Mesothelial cell of epicardium (in vitro differentiated cells): ENCODE results near the gene ANKRD24. TPM values are rescaled to one million over a fixed set of nuclear protein-coding genes. Genes with fewer than 3 reads are reported as not detected.

ENCODE experiments used
- DNase-seq, 2 experiments: peaks; one replicate each; pipeline ENCODE4 v3.0.0; 2021; ENCODE audit warnings: low spot score in 2 of 2; ENCODE audit not compliant: unreplicated experiment in 2 of 2
- H3K27ac Mint-ChIP-seq: 2 replicates; pipeline ENCODE4 v1.8.0; 2021; ENCODE audit warnings: mixed read lengths
- H3K27me3 Mint-ChIP-seq: 2 replicates; pipeline ENCODE4 v1.8.0; 2021; ENCODE audit warnings: low read depth, mixed read lengths
- H3K36me3 Mint-ChIP-seq: 2 replicates; pipeline ENCODE4 v1.8.0; 2021; ENCODE audit warnings: mixed read lengths
- H3K4me1 Mint-ChIP-seq: 2 replicates; pipeline ENCODE4 v1.8.0; 2021; ENCODE audit warnings: mixed read lengths
- H3K4me3 Mint-ChIP-seq: 2 replicates; pipeline ENCODE4 v1.8.0; 2021; ENCODE audit warnings: mild to moderate bottlenecking, moderate library complexity, mixed read lengths
- H3K9me3 Mint-ChIP-seq: 2 replicates; pipeline ENCODE4 v1.8.0; 2021; ENCODE audit warnings: mixed read lengths
- total RNA-seq: library from RNA; stranded (reverse); gene quantifications from 3 replicates; pipeline ENCODE4 v1.2.1, GENCODE V29; 2021
- TF ChIP-seq, protein P1 (sequence below): fragments of 200-600 bp; sonication (generic); IDR thresholded peaks from one replicate; pipeline ENCODE4 v1.5.0; 2021; ENCODE audit warnings: antibody characterized with exemption; ENCODE audit not compliant: unreplicated experiment

ANKRD24 gene
- total RNA-seq, 1 donor from 2014 or later, result 0.98 TPM

- TF ChIP-seq, protein P1, sequence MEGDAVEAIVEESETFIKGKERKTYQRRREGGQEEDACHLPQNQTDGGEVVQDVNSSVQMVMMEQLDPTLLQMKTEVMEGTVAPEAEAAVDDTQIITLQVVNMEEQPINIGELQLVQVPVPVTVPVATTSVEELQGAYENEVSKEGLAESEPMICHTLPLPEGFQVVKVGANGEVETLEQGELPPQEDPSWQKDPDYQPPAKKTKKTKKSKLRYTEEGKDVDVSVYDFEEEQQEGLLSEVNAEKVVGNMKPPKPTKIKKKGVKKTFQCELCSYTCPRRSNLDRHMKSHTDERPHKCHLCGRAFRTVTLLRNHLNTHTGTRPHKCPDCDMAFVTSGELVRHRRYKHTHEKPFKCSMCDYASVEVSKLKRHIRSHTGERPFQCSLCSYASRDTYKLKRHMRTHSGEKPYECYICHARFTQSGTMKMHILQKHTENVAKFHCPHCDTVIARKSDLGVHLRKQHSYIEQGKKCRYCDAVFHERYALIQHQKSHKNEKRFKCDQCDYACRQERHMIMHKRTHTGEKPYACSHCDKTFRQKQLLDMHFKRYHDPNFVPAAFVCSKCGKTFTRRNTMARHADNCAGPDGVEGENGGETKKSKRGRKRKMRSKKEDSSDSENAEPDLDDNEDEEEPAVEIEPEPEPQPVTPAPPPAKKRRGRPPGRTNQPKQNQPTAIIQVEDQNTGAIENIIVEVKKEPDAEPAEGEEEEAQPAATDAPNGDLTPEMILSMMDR, result no peak
- no peak for DNase-seq
- peaks cover 9% of the 10 kb centered on the region for H3K36me3 Mint-ChIP-seq
- peaks cover 11% of the 10 kb centered on the region for H3K27me3 Mint-ChIP-seq
- no peak overlapping the region for H3K4me3 Mint-ChIP-seq
- H3K9me3 Mint-ChIP-seq, result no peaks in the 10 kb centered on the region
- peaks cover 5% of the 10 kb centered on the region for H3K4me1 Mint-ChIP-seq
- no peak overlapping the region for H3K27ac Mint-ChIP-seq
Measured at GRCh38 chr19:4177146-4177545, 5.3 kb upstream of the ANKRD24 start.

GRCh38 chr19:4178990-4179389 lies 3.5 kb upstream of the ANKRD24 start:
- Mint-ChIP-seq H3K36me3 (peaks cover 9% of the 10 kb centered on the region), H3K4me3 (peak overlapping the region; percentile 27), H3K4me1 (peaks cover 12% of the 10 kb centered on the region), H3K27ac (no peak overlapping the region), H3K9me3 (no peaks in the 10 kb centered on the region), H3K27me3 (no peaks in the 10 kb centered on the region)
- DNase-seq, result no peak
- TF ChIP-seq, protein P1, result no peak

GRCh38 chr19:4181053-4181508 lies 1.4 kb upstream of the ANKRD24 start:
- H3K36me3 Mint-ChIP-seq, result peaks cover 8% of the 10 kb centered on the region
- H3K27me3 Mint-ChIP-seq, result peaks cover 5% of the 10 kb centered on the region
- peaks cover 12% of the 10 kb centered on the region for H3K4me1 Mint-ChIP-seq
- no peak for DNase-seq
- H3K9me3 Mint-ChIP-seq, result no peaks in the 10 kb centered on the region
- H3K4me3 Mint-ChIP-seq, result peak overlapping the region; percentile 99
- TF ChIP-seq, protein P1, result no peak
- H3K27ac Mint-ChIP-seq, result peak overlapping the region; percentile 61

DNA sequence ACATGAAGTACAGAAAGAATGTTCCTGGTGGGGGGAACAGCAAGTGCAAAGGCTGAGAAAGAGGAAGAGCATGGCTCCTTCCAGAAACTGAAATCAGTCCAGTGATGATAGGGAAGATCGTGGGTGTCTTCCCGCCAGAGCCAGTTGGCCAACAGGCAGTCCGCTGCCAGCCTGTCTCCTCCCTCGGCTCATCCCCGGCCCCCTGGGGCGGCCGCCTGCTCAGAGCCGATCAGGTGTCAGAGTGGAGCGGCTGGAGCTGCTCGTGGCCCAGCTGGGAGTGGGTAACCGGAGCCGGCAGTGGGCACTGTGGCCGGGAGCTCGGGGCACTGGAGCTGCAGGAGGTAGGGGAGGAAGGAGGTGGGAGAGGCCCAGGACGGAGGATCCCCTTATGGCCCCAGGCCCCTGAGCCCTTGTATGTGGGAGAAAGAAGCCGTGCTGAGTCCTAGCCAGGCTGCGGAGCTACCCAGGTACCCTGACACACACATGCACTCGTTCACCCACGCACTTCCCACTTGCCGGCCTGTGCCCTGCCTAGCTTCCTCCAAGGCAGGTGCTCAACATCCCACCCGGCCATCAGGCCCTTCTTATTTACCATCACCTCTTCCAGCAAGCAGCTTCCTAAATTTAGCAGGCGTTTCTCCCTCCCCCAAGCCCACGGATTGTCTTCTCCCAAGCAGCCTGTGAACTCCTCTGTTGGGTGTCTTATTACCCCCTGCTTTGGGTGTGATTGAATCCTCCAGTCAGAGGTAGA lies 1.7 kb downstream of the ANKRD24 start:
- H3K4me1 Mint-ChIP-seq, result peaks cover 12% of the 10 kb centered on the region
- peaks cover 7% of the 10 kb centered on the region for H3K36me3 Mint-ChIP-seq
- H3K9me3 Mint-ChIP-seq, result no peaks in the 10 kb centered on the region
- H3K4me3 Mint-ChIP-seq, result peak overlapping the region; percentile 49
- no peak for DNase-seq
- H3K27me3 Mint-ChIP-seq, result peaks cover 7% of the 10 kb centered on the region
- TF ChIP-seq, protein P1, result no peak
- no peak overlapping the region for H3K27ac Mint-ChIP-seq

DNA sequence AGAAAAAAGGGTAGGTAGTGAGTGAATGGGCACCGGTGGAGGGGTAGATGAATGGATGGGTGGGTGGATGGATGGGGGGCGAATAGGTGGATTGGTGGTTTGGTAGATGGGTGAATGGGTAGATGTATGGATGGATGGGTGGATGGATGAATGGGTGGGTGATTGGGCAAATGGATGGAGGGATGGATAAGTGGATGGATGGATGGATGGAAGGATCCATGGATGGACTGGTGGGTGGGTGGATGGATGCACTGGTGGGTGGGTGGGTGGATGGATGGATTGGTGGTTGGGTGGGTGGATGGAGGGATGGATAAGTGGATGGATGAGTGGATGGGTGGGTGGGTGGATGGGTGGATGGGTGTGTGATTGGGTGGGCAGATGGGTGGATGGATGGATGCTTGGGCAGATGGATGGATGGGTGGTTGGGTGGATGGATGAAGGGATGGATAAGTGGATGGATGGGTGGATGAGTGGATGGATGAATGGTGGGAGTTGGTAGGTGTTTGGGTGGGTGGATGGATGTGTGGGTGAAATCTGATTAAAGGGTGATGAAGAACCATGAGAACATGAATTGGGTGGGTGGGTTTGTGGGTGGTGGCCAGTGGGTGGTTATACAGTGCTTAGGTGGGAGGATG lies 2.3 kb downstream of the ANKRD24 start:
- peaks cover 12% of the 10 kb centered on the region for H3K4me1 Mint-ChIP-seq
- H3K9me3 Mint-ChIP-seq, result no peaks in the 10 kb centered on the region
- H3K4me3 Mint-ChIP-seq, result no peak overlapping the region
- no peak for DNase-seq
- no peak overlapping the region for H3K27ac Mint-ChIP-seq
- peaks cover under 1% of the 10 kb centered on the region for H3K36me3 Mint-ChIP-seq
- peaks cover 7% of the 10 kb centered on the region for H3K27me3 Mint-ChIP-seq
- TF ChIP-seq, protein P1, result no peak
